GM18868 (cell line): ENCODE results near the gene U2AF2.

Experiments used
- ATAC-seq: cut with Tn5 transposase; IDR thresholded peaks from one replicate; pipeline ENCODE4 v1.9.1; 2021; ENCODE audit warnings: mild to moderate bottlenecking, moderate library complexity; ENCODE audit not compliant: unreplicated experiment

U2AF2 gene

DNA sequence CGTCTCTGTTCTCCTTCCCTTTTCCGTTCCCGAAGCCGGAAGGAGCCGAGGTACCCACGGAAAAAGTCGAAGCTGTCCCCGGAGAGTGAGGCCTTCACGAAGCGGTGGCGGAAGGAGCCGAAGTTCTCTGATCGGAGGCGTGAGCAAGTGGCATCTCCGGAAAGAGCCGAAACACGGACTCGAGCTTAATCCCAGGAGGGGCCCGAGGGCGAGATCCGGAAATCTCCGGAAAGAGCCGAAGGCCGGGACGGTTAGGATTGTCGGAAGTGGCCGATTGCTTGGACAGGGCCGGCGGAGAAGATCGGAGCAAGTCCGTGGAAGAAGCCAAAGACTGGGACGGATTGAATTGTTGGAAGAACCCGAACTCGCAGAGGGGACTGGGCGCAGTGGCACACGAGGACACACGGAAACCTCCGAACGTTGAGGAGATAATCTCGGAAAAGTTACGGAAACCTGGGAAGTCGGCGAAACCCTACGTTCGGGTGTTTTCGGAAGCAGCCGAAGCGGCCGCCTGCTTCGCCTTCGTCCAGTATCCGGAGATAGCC is 440 bp upstream of the U2AF2 start:
- ATAC-seq, result peak; percentile 50

DNA sequence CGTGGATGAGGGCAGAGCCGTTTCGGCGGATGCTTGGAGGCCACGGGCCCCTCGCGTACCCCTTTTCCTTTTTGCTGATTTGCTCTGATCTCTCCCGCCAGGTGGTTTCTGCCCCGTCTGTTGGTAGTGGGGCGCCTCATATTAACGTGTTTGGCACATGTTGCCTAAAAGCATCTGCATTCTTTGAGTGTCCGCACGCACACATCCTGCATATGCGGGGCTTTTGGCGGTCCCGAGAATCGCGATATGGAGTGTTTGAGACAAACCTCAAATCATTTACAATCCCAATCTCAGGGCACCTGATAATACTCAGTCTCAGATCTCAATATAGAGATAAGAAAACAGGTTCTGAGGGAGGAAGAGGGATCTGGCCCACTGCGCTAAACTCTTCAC is 809 bp downstream of the U2AF2 start:
- no peak for ATAC-seq

DNA sequence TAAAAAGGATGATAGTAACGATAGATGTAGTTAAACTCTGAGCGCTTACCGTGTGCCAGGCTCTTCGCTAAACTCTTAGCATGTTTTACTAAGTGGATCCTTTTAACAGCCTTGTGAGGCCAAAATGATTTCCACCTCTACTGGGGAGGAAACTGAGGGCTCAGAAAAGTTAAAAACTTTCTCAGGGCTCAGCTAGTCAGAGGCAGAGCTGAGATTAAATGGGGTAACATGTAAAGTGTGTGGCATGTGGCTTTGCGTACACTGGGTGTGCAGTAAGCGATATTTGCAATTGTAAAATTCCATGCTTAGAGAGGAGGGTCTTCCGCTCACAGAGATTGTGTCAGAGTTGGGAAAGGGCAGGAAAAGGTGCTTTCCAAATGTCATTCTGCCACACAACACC is 1.7 kb downstream of the U2AF2 start:
- ATAC-seq, result no peak

DNA sequence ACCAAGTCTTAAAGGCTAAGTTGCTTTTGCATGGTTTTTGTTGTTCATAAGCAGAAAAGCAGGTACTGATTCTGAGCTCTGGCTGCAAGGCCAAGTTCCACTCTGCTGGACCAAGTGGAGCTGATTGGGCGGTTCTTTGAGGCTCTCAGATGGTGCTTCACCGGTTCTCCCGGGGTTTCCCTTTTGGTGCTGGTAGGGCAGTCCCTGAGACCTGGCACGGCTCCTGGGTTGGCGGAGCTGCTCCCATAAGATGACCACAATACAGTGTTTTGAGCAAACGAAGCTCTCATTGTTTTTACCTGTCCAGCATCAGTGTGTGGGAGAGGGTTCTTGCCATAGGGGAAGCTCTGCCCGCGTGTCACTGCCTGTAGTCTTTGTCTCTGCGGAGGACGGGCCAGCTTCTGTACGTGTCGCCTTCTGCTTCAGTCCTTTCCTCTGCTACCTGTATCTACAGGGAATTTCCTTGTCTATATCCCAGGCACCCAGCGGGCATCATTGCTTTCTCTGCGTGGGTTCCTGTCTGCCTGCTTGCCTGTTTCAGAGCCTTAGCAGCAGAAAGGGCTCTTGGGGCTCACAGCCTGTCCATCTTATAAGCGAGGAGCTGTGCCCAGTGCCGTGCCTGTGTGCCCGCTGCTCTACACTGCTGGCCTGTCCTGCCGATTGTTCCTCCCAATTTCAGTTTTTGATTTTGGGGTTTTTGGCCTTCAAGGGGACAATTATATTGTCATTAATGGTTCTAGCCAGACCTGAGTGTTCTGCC is 2.3 kb downstream of the U2AF2 start:
- no peak for ATAC-seq

DNA sequence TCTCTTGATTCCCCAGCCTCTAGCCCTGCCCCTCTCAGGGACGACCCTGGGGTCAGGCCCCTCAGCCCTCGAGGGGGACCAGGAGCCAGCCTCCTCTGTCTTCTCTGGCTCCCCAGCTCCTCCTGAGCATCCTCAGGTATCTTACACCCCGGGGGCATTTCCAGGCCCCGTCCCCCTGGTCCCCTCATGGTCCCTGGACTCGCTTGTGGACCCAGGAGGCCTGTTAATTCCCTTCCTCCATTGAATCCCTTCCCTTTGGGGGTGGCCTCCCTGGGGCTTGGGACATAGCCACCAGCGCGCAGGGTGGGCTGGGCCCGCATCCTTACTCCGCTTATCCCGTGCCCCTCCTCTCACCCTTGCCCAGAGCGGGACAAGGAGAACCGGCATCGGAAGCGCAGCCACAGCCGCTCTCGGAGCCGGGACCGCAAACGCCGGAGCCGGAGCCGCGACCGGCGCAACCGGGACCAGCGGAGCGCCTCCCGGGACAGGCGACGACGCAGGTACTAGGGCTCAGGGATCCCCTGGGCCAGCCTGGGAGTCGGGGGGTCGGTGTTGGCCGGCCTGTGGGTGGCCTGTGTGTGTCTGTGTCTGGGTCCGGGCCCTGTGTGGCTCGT is 4.1 kb downstream of the U2AF2 start:
- no peak for ATAC-seq

DNA sequence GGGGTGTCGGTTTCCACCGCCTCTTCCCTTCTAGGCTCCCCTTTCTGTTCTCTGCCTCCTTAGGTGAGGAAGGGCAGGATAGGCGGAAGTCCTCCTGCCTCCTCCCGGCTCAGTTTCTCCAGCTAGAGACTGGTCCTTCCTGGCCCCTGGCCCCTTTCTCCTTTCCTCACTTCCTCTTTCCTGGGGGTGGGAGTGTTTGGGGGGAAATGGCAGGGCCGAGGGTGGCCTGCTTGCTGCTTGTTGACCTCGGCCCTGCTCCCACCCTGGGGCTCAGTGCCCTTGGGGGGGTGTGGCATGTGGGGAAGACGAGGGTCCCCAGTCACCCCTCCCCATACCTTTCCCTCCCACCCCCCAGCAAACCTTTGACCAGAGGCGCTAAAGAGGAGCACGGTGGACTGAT is 5.0 kb downstream of the U2AF2 start:
- no peak for ATAC-seq

DNA sequence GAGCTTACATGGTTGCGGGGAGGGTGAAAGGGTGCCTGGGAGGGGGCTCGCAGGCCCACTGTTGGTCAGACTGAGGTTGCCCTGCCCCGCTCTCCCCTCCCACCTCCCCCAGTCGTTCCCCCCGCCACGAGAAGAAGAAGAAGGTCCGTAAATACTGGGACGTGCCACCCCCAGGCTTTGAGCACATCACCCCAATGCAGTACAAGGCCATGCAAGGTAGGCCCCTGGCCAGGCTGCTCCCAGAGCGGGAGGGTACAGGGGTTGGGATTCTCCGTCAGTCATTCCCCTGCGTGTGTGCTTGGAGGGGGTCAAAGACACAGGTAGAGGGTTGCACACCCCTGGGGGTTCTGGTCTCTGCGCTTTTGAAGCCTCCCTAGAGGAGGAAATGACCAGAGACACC is 5.6 kb downstream of the U2AF2 start:
- ATAC-seq, result no peak

DNA sequence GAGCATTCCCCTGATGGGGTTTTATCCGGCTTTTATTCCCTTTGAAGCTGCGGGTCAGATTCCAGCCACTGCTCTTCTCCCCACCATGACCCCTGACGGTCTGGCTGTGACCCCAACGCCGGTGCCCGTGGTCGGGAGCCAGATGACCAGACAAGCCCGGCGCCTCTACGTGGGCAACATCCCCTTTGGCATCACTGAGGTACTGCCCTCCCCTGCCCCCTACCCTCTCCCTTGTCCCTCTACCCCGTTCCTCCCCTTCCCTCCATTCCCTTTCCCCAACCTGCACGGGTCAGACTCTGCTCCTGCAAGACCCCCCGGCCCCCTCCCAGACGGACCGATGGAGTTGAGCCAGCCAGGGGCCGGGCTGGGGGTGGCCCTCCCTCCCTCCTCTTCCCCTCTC is 6.2 kb downstream of the U2AF2 start:
- ATAC-seq, result no peak

DNA sequence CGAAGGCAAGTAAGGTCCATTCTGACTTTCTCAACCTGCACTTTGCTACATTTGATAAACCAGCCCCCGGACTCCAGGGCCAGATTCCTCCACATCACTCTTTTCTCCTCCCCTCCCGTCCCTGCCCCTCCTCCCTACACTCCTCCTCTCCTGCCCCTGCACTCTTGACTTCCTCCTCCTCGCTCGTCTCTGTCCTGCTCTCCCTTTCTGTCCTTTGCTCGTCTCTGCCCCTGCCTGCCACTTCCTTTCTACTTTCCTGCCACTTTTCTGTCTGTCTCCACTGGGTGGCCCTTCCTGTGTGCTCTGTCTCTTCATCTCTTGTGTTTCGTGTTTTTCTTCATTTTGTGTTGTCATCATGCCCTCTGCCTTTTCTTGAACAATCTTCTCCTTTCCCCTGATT is 7.0 kb downstream of the U2AF2 start:
- no peak for ATAC-seq

DNA sequence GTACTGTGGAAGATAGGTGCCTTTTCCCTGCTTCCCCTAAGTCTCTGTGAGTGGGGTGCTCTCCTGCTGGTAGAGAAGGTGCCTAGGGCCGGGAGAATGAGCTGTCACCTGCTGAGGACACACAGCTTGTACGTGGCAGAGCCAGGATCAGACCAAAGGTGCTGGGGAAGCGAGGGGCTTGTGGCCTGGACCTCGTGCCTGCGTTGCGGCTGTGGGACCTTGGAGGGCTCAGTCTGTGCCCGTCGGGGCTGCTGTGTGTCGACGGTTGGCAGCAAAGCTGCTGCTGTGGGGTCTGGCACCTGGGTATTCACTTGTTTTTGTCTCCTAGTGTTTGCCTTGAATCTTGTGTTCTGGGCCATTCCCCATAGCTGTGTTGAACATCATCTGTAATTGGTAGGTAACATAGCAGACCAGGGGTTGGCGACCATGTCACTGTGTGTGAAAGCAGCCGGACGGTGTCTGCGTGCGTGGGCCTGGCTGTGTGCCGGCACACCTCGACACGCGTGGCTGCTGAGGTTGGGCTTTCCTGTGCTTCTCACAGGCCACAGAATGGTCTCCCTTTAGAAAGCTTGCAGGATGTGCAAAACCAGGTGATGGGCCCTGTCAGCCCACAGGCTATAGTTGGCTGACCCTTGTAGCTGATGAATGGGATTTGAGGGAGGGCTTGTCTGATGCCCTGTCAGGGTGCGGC is 9.2 kb downstream of the U2AF2 start:
- ATAC-seq, result no peak

DNA sequence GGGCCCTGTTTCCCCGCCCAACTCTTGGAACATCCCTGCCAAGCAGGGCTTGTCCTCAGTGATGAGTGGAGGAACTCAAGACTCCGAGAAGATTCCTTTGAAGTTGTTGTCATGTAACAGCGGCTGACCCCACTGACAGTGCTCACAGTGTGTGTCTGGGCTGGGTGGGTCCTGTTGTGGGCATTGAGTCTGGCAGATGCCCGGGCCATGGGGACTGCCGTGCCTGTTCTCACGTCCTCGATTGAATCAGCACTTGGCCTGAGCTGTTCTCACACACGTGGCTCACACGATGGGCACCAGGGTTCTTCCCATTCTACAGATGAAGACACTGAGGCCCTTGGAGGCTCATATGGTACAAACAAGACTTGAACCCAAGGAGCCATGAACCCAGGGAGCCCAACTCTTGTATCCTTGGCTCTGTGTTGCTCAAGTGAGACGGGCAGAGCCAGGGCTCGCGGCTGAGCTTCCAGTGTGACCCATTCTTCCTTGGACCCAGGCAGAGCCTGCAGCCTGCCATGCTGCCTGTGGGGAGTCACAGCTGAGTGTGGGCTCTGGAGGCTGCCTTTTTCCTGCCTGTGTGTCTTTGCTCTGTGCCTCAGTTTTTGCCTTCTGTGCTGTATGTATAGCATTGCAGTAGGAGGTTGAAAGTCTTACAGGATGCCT is 11.6 kb downstream of the U2AF2 start:
- no peak for ATAC-seq

DNA sequence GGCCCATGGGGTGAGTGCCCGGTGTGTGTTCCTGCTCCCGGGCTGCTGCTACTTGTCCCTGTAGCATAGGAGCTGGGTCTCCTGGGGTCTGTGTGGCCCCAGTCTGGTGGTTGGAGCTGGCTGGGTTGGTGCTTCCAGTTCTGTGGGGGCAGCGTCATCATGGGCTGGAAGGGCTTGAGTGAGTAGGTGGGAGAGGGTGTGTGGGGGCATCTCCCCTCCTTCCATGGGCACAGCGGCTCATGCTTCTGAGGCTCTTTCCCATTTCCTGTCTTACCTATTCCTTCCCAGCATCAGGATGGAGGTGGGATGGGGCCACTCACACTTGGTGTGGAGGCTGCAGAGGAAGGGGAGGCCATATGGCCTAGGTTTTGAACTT is 12.2 kb downstream of the U2AF2 start:
- ATAC-seq, result no peak

DNA sequence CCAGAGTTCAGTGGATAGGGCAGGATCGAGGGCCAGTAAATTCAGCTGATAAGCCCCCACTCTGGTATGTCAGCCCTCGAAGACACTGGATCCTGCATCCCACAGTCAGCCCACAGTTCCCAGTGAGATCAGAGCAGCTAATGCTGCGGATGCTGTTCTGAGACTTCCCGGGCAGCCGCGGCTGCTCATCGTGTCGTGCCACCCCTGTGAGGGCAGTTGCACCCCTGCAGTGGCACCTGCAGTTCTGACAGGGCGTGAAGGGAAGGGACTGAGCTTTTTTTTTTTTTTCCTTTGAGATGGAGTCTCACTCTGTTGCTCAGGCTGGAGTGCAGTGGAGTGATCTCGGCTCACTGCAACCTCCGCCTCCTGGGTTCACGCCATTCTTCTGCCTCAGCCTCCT is 12.7 kb downstream of the U2AF2 start:
- no peak for ATAC-seq

DNA sequence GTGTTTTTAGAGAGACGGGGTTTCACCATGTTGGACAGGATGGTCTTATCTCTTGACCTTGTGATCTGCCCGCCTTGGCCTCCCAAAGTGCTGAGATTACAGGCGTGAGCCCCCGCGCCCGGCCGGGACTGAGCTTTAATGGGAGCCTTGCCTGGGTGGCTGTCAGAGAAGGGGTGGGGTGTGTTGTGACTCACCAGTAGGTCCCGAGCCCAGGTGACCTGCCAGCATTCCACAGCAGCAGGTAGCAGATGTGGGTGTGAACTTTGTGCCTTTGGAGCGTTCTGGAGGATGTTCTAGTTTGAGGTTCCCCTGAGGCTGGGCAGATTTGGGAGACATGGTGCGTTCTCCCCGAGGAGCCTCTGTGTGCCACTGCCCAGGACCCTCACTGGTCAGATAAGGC is 13.1 kb downstream of the U2AF2 start:
- ATAC-seq, result no peak

DNA sequence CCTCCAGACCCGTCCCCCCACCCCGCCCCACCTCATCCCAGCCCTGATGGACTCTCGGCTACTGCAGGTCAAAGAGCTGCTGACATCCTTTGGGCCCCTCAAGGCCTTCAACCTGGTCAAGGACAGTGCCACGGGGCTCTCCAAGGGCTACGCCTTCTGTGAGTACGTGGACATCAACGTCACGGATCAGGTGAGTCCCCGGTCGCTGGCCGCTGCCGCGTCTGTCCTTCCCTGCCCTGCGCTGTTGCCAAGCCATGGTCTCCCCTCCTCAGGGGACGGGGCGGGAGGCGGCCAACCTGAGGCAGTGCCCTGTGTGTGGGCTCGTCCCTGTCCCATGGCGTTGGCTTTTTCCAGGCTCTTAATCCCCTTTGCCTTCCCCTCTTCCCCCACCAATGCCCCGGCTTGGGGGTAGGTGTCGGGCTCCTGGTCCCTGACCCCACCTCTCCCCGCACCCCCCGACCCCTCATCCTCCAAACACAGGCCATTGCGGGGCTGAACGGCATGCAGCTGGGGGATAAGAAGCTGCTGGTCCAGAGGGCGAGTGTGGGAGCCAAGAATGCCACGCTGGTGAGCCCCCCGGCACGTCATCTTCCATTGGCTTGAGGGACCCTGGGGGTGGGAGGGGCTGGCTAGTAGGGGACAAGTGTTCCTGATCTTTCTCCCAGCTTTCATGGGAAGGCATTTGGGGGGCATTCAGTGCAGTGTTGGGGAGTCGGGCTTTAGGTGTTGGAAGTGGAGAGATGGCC is 13.9 kb downstream of the U2AF2 start:
- no peak for ATAC-seq

DNA sequence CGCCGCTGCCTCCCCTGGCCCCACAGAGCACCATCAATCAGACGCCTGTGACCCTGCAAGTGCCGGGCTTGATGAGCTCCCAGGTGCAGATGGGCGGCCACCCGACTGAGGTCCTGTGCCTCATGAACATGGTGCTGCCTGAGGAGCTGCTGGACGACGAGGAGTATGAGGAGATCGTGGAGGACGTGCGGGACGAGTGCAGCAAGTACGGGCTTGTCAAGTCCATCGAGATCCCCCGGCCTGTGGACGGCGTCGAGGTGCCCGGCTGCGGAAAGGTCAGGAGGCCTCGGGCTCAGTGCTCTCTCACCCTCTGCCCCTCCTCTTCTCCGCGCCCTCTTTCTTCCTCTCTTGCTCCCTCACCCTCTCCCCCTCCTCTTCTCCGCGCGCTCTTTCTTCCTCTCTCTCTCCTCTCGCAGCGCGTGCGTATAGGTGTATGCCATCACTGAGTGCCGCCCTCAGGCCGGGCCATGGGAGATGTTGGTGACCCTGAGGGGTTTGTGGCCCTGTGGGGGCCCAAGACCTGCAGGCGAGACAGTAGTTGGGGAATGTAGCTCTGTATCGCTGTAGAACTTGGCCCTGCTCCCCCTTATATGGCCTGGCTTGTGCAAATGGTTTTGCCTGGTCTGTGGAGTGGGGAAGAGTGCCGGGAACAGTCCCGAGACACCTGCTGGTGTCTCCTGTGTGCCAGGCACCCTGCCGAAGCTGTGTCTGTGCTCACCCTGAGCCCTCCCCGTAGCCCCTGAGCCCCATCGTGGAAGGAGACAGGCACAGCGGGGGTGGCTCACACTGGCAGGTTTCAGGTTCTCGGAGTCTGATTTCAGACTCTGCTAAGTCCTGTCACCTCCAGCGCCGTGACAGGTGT is 14.8 kb downstream of the U2AF2 start:
- no peak for ATAC-seq

DNA sequence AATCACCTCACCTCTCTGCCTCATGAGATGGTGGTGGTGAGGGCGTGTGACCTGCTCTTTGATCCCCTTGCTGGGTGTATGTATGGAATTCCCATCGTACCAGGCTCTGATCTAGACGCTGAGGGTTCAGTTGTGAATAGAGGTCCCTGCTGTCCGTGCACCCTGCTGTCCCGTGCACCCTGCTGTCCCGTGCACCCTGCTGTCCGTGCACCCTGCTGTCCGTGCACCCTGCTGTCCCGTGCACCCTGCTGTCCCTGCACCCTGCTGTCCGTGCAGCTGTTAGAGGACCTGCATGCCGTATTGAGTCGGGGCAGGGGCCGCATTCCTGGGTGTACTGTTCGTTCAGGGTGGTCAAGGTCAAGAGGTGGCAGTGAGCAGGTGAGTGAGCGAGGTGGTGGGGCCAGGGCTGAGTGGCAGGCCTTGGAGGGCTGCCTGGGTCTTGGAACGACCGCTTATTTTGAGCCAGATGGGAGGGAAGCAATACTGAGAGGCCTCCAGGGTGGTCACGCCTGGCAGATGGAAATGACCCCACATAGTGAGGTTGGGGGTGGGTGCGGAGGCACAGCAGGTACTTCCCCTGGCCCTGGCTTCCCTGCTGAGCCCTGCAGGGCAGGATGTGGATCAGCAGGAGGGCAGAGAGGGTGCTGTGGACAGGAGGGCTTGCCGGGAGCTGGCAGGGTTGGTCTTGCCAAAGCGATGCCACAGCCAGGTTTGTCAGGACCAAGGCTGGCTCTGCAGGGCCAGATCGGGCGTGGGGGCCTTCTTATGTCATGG is 15.6 kb downstream of the U2AF2 start:
- no peak for ATAC-seq

DNA sequence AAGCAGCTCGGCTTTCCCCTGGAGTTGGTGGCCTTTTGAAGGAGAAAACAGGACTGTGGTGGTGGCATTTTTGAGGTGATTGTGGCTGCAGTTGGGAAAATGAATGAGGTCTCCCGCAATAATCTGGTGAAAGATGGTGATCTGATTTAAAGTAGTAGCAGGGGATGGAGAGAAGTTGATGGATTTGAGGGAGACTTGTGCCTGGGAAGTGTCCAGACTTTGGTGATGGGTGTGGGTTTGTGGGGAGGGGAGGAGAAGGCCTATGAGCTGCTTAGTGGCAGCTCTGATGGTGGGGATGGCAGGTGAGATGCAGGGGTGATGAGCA is 16.2 kb downstream of the U2AF2 start:
- no peak for ATAC-seq

DNA sequence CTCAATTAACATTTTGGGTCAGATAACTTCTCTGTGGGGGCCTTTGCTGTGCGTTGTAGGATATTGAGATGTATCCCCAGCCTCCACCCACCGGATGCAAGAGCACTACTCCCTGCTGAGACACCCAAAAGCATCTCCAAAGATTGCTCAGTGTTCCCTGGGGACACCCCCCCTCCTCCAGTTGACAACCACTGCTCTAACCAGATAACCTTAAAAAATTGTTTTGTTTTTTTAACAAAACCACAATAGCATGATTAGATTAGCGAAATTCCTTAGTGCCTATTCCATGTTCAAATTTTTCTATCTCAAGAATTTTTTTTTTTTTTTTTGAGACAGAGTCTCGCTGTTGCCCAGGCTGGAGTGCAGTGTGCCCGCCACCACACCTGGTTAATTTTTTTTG is 17.6 kb downstream of the U2AF2 start:
- no peak for ATAC-seq
